Endodermal cell (in vitro differentiated cells): Measurements from ENCODE around the gene GOLGA8O. TPM values are rescaled to one million over a fixed set of nuclear protein-coding genes. Genes with fewer than 3 reads are reported as not detected.
"Not testable (repeated sequence)": the region's sequence is repeated elsewhere in the genome, so short reads cannot be mapped to it uniquely, and the experiment has no call there.

Experiments
- DNase-seq: peaks from one replicate; pipeline ENCODE4 v3.0.0-alpha.2; 2017
- H3K27ac ChIP-seq: 2 replicates; pipeline ENCODE4 v1.5.1; 2013; ENCODE audit warnings: mild to moderate bottlenecking, low read depth, low read length, moderate library complexity
- H3K27me3 ChIP-seq: 2 replicates; pipeline ENCODE4 v1.6.1; 2013; ENCODE audit warnings: mild to moderate bottlenecking, low read length, moderate library complexity; ENCODE audit not compliant: insufficient read depth, control insufficient read depth, poor library complexity, severe bottlenecking
- H3K36me3 ChIP-seq: 2 replicates; pipeline ENCODE4 v1.7.0; 2013; ENCODE audit warnings: mild to moderate bottlenecking, low read length, moderate library complexity; ENCODE audit not compliant: control insufficient read depth, insufficient read depth
- H3K4me1 ChIP-seq: one replicate; pipeline ENCODE4 v1.7.0; 2013; ENCODE audit warnings: low read length; ENCODE audit not compliant: control insufficient read depth, insufficient read depth
- H3K4me3 ChIP-seq: 2 replicates; pipeline ENCODE4 v1.5.1; 2013; ENCODE audit warnings: mild to moderate bottlenecking, low read length, moderate library complexity
- H3K9ac ChIP-seq: 2 replicates; pipeline ENCODE4 v1.6.1; 2013; ENCODE audit warnings: mild to moderate bottlenecking, low read length, moderate library complexity; ENCODE audit not compliant: poor library complexity, severe bottlenecking; ENCODE audit errors: extremely low read depth
- H3K9me3 ChIP-seq: 2 replicates; pipeline ENCODE4 v1.6.1; 2013; ENCODE audit warnings: mild to moderate bottlenecking, low read length, moderate library complexity; ENCODE audit not compliant: control insufficient read depth
- H3K27ac Mint-ChIP-seq: 2 replicates; pipeline ENCODE4 v1.8.0; 2020; ENCODE audit warnings: mixed read lengths
- H3K27me3 Mint-ChIP-seq: 2 replicates; pipeline ENCODE4 v1.8.0; 2021; ENCODE audit warnings: mild to moderate bottlenecking, mixed read lengths; ENCODE audit not compliant: insufficient read depth
- H3K36me3 Mint-ChIP-seq: 2 replicates; pipeline ENCODE4 v1.8.0; 2020; ENCODE audit warnings: low read depth, mixed read lengths
- H3K4me1 Mint-ChIP-seq: 2 replicates; pipeline ENCODE4 v1.8.0; 2020; ENCODE audit warnings: mixed read lengths
- H3K4me3 Mint-ChIP-seq: 2 replicates; pipeline ENCODE4 v1.8.0; 2020; ENCODE audit warnings: mild to moderate bottlenecking, moderate library complexity, mixed read lengths
- H3K9me3 Mint-ChIP-seq: 2 replicates; pipeline ENCODE4 v1.8.0; 2020; ENCODE audit warnings: mild to moderate bottlenecking, mixed read lengths
- CTCF ChIP-seq: fragments of 200-600 bp; sonication (generic); conservative IDR thresholded peaks from 2 replicates; pipeline ENCODE4 v1.5.0; 2021; ENCODE audit warnings: antibody characterized with exemption, mild to moderate bottlenecking
- WGBS, 2 experiments: methylation state at CpG; one replicate each; pipeline versions ENCODE4 v1.1.5 to v1.1.7; 2013; ENCODE audit warnings: missing lambda C conversion rate in 2 of 2, mixed read lengths in 1 of 2; ENCODE audit not compliant: insufficient coverage in 1 of 2, insufficient read length in 1 of 2; 5-methylcytosine and 5-hydroxymethylcytosine counted together
- total RNA-seq, 2 donors: library from RNA; stranded (reverse); fragmentation: NEBNext Ultra II Directional in 1 of 2; extraction: Animal tissue kit (Norgen Biotek cat#: 25700) in 1 of 2; gene quantifications; 2 replicates in 1 of 2; 3 replicates in 1 of 2; pipeline ENCODE4 v1.2.1, GENCODE V29; 2021

GOLGA8O gene
- total RNA-seq, 2 donors from 2014 or later: 1.0 TPM; not detected in 1

GRCh38 chr15:32481683-32482082, 26.2 kb upstream of the GOLGA8O start:
- not testable (repeated sequence) for H3K9ac ChIP-seq, H3K4me3 Mint-ChIP-seq, H3K4me3 ChIP-seq, H3K36me3 Mint-ChIP-seq, H3K27ac ChIP-seq, H3K27me3 ChIP-seq, H3K4me1 ChIP-seq, H3K9me3 Mint-ChIP-seq, H3K27ac Mint-ChIP-seq, DNase-seq, H3K9me3 ChIP-seq, H3K4me1 Mint-ChIP-seq, H3K27me3 Mint-ChIP-seq, H3K36me3 ChIP-seq
- WGBS, 2 experiments: no CpG with 5 or more reads among the region's 5 CpGs

- not testable (repeated sequence) for H3K27ac Mint-ChIP-seq, H3K4me1 Mint-ChIP-seq, H3K36me3 ChIP-seq, H3K27me3 ChIP-seq, H3K27me3 Mint-ChIP-seq, H3K9ac ChIP-seq, H3K9me3 Mint-ChIP-seq, DNase-seq, H3K4me3 ChIP-seq, H3K4me3 Mint-ChIP-seq, H3K9me3 ChIP-seq, H3K27ac ChIP-seq, H3K36me3 Mint-ChIP-seq, H3K4me1 ChIP-seq
- WGBS, 2 experiments: 93 to 95% methylated on average over 3 to 10 of the region's 23 CpGs
Observed at GRCh38 chr15:32468076-32468475, 12.6 kb upstream of the GOLGA8O start.

GRCh38 chr15:32440445-32440977, 14.9 kb downstream of the GOLGA8O start:
- DNase-seq, H3K27me3 ChIP-seq, H3K27me3 Mint-ChIP-seq, H3K4me1 ChIP-seq, H3K9me3 ChIP-seq, H3K36me3 Mint-ChIP-seq, H3K4me3 ChIP-seq, H3K27ac ChIP-seq, H3K4me1 Mint-ChIP-seq, H3K27ac Mint-ChIP-seq, H3K9ac ChIP-seq, H3K4me3 Mint-ChIP-seq, H3K9me3 Mint-ChIP-seq, H3K36me3 ChIP-seq: not testable (repeated sequence)
- WGBS, 2 experiments: 17% methylated on average over 4 of the region's 12 CpGs; no CpG with 5 or more reads in 1 of the 2 experiments
- peak; percentile 44 for TF ChIP-seq CTCF

GRCh38 chr15:32434102-32434963, 21.1 kb downstream of the GOLGA8O start:
- not testable (repeated sequence) for H3K27me3 Mint-ChIP-seq

GRCh38 chr15:32427635-32428034, 27.8 kb downstream of the GOLGA8O start:
- not testable (repeated sequence) for H3K9me3 Mint-ChIP-seq, H3K9me3 ChIP-seq, H3K4me3 ChIP-seq, H3K36me3 ChIP-seq, H3K27ac ChIP-seq, DNase-seq, H3K27me3 Mint-ChIP-seq, H3K27me3 ChIP-seq, H3K4me1 ChIP-seq, H3K9ac ChIP-seq, H3K27ac Mint-ChIP-seq, H3K36me3 Mint-ChIP-seq, H3K4me3 Mint-ChIP-seq, H3K4me1 Mint-ChIP-seq
- 82% methylated on average over 1 of the region's 4 CpGs; no CpG with 5 or more reads in 1 of the 2 experiments for WGBS, 2 experiments

More at GRCh38 chr15:32434102-32434963, 21.1 kb downstream of the GOLGA8O start:
- not testable (repeated sequence) for H3K27ac Mint-ChIP-seq, H3K9ac ChIP-seq, H3K9me3 Mint-ChIP-seq, H3K4me3 Mint-ChIP-seq, H3K36me3 Mint-ChIP-seq, H3K4me3 ChIP-seq, DNase-seq, H3K9me3 ChIP-seq, H3K36me3 ChIP-seq, H3K27me3 ChIP-seq, H3K4me1 ChIP-seq, H3K27ac ChIP-seq, H3K4me1 Mint-ChIP-seq
- WGBS, 2 experiments: no CpG with 5 or more reads among the region's 73 CpGs

GRCh38 chr15:32426511-32426910, 28.9 kb downstream of the GOLGA8O start:
- not testable (repeated sequence) for H3K4me3 Mint-ChIP-seq, H3K4me1 Mint-ChIP-seq, H3K36me3 Mint-ChIP-seq, DNase-seq, H3K36me3 ChIP-seq, H3K27me3 ChIP-seq, H3K9me3 ChIP-seq, H3K27ac Mint-ChIP-seq, H3K27ac ChIP-seq, H3K4me1 ChIP-seq, H3K9ac ChIP-seq, H3K4me3 ChIP-seq, H3K9me3 Mint-ChIP-seq, H3K27me3 Mint-ChIP-seq
- WGBS, 2 experiments: 94% methylated on average over 3 of the region's 4 CpGs; no CpG with 5 or more reads in 1 of the 2 experiments
